ENCODE results near the gene MPC1L. TPM values are rescaled to one million over a fixed set of nuclear protein-coding genes. Genes with fewer than 3 reads are reported as not detected.

MPC1L gene
- total and polyA plus RNA-seq, 2 of the 4 experiments (the other 2 are of a cell fraction) = not detected

DNA sequence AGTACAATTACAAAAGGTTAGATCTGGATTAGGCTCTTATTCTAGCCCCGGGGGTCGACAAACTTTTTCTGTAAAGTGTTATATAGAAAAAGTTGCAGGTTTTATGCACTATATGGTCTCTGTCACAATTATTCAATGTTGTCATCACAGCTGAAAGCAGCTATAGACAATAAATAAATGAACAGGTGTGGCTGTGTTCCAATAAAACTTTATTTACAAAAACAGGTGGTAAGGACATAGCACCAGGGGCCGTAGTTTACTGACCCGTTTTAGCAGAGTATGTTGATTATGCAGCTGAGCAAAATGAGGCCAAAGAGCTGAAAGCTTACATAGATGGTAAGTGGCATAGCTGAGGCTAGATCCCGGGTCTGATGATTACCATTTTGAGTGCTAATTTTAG, 37.2 kb downstream of the MPC1L start:
- Histone ChIP-seq H4K91ac (ENCODE audit: insufficient read depth, low read depth, low read length) (no peak overlapping the region), H3K9ac (ENCODE audit: low read depth, low read length) (no peak overlapping the region), H4K20me1 (ENCODE audit: insufficient read depth, low read length) (peaks cover 3% of the 10 kb centered on the region; the same call in 1 of the 2 replicates), H2AK5ac (ENCODE audit: low read depth, low read length) (no peak overlapping the region), H3K14ac (replicated peaks; ENCODE audit: low read depth, low read length) (no peak overlapping the region), H4K8ac (ENCODE audit: low read depth in 2 of 2, low read length in 2 of 2) (no peak overlapping the region), H3K27ac (ENCODE audit: insufficient read depth, low read length) (no peak overlapping the region), H3K4ac (ENCODE audit: low read depth, low read length) (no peak overlapping the region), H3K9me3 (ENCODE audit: control insufficient read depth, insufficient read depth, low read length) (no peaks in the 10 kb centered on the region), H3K36me3 (ENCODE audit: control insufficient read depth, insufficient read depth, low read length) (peaks cover 8% of the 10 kb centered on the region), H2BK5ac (ENCODE audit: low read depth, low read length, poor library complexity, severe bottlenecking) (no peak overlapping the region), H3K4me3 (ENCODE audit: insufficient read depth, low read depth, low read length) (no peak overlapping the region), H2BK15ac (ENCODE audit: low read depth, low read length) (no peak overlapping the region), H3K79me1 (ENCODE audit: low read depth in 1 of 2, low read length in 2 of 2) (no peaks in the 10 kb centered on the region), H3K56ac (ENCODE audit: extremely low read depth, insufficient read depth, low read length) (no peak overlapping the region), H3K27me3 (ENCODE audit: control insufficient read depth, insufficient read depth, low read length) (peaks cover 2% of the 10 kb centered on the region; the same call in 1 of the 2 replicates), H3K4me1 (ENCODE audit: control insufficient read depth, insufficient read depth, low read length) (no peaks in the 10 kb centered on the region), H2AFZ (replicated peaks; ENCODE audit: low read length, poor library complexity) (no peak overlapping the region), H3K23ac (ENCODE audit: low read depth, low read length) (no peak overlapping the region), H2AK9ac (replicated peaks; ENCODE audit: low read depth, low read length, poor library complexity) (no peak overlapping the region), H3K18ac (ENCODE audit: low read depth, low read length) (no peak overlapping the region), H4K5ac (ENCODE audit: low read depth, low read length) (no peak overlapping the region), H3K4me2 (ENCODE audit: low read depth, low read length) (no peak overlapping the region), H2BK20ac (ENCODE audit: low read depth, low read length) (no peak overlapping the region), H2BK120ac (ENCODE audit: low read depth, low read length) (no peak overlapping the region), H3K9me1 (ENCODE audit: insufficient read depth, low read length) (no peaks in the 10 kb centered on the region)
- TF ChIP-seq FOS (IDR thresholded peaks at IDR 0.05; ENCODE audit: low read depth, low read length) (no peak), RCOR1 (IDR thresholded peaks at IDR 0.05; ENCODE audit: insufficient replicate concordance, low read length) (no peak), CHD1 (IDR thresholded peaks at IDR 0.05; ENCODE audit: low read depth, low read length) (no peak), RAD21 (IDR thresholded peaks at IDR 0.05; ENCODE audit: low read length) (no peak), POLR2A (IDR thresholded peaks at IDR 0.05; ENCODE audit: low read depth, low read length) (no peak), MAFK (IDR thresholded peaks at IDR 0.05; ENCODE audit: low read depth, low read length) (no peak), USF2 (IDR thresholded peaks at IDR 0.05; ENCODE audit: low read depth, low read length) (no peak), CEBPB (IDR thresholded peaks at IDR 0.05; ENCODE audit: low read depth, low read length) (no peak), SMC3 (IDR thresholded peaks at IDR 0.05; ENCODE audit: low read depth, low read length) (no peak), RFX5 (IDR thresholded peaks at IDR 0.05; ENCODE audit: low read depth, low read length) (no peak), BHLHE40 (IDR thresholded peaks at IDR 0.05; ENCODE audit: low read depth, low read length) (no peak), NFE2L2 (IDR thresholded peaks at IDR 0.05; ENCODE audit: low read depth, low read length) (no peak), MXI1 (IDR thresholded peaks at IDR 0.05; ENCODE audit: borderline replicate concordance, low read depth, low read length) (no peak)
- TF ChIP-seq, protein P1, sequence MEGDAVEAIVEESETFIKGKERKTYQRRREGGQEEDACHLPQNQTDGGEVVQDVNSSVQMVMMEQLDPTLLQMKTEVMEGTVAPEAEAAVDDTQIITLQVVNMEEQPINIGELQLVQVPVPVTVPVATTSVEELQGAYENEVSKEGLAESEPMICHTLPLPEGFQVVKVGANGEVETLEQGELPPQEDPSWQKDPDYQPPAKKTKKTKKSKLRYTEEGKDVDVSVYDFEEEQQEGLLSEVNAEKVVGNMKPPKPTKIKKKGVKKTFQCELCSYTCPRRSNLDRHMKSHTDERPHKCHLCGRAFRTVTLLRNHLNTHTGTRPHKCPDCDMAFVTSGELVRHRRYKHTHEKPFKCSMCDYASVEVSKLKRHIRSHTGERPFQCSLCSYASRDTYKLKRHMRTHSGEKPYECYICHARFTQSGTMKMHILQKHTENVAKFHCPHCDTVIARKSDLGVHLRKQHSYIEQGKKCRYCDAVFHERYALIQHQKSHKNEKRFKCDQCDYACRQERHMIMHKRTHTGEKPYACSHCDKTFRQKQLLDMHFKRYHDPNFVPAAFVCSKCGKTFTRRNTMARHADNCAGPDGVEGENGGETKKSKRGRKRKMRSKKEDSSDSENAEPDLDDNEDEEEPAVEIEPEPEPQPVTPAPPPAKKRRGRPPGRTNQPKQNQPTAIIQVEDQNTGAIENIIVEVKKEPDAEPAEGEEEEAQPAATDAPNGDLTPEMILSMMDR (conservative IDR thresholded peaks at IDR 0.05; ENCODE audit: low read depth, low read length) = no peak
- TF ChIP-seq, protein P2, sequence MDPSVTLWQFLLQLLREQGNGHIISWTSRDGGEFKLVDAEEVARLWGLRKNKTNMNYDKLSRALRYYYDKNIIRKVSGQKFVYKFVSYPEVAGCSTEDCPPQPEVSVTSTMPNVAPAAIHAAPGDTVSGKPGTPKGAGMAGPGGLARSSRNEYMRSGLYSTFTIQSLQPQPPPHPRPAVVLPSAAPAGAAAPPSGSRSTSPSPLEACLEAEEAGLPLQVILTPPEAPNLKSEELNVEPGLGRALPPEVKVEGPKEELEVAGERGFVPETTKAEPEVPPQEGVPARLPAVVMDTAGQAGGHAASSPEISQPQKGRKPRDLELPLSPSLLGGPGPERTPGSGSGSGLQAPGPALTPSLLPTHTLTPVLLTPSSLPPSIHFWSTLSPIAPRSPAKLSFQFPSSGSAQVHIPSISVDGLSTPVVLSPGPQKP (IDR thresholded peaks at IDR 0.05; ENCODE audit: borderline replicate concordance, low read depth, low read length) = no peak
- ATAC-seq (ENCODE audit: low read depth) = no peak
- in situ Hi-C loops (cut with MboI; ENCODE audit: low sequenced_read_pairs) = loop anchor here (25.0 kb wide), 1 partner anchor 577 kb away; no protein-coding TSS in a partner anchor
- POLR2A ChIA-PET (ENCODE audit: unreplicated experiment) = no interaction called here
- no peak for DNase-seq
- intact Hi-C loops (cut with micrococcal nuclease) = no loop called here
- CTCF ChIA-PET = no interaction called here
- no TSS peak for BruUV-seq (replicated peaks)
- dilution Hi-C loops (cut with HindIII; ENCODE audit: low sequenced_read_pairs, unreplicated experiment) = no loop called here
- no CpG with 5 or more reads among the region's 5 CpGs for WGBS, 2 experiments (ENCODE audit: extremely low coverage in 2 of 2, insufficient read length in 1 of 2)

Data from IMR-90 (cell line).